ENCODE data around the gene ASCL2.

The ASCL2 gene

GRCh38 chr11:2270322-2271076 is at the start of gene ASCL2:
TSS of gene ASCL2 (minus strand) at chr11:2270588. CDS start at chr11:2270332, 256 bp downstream.
- peak; percentile 40 for DNase-seq

- DNase-seq, result no peak
These were observed 49.5 kb upstream of the ASCL2 start for GRCh38 chr11:2319791-2320472.

DNA sequence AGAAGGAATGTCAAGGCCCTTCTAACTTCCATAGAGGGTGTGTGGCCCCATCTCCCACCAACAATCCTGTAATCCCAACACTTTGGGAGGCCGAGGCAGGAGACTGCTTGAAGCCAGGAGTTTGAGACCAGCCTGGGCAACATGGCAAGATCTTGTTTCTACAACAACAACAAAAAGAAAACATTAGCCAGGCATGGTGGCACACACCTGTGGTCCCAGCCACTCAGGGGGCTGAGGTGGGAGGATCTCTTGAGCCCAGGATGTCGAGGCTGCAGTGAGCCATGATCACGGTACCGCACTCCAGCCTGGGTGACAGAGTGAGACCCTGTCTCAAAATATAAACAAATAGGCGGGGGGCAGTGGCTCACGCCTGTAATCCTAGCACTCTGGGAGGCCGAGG is 48.3 kb upstream of the ASCL2 start:
- no peak for DNase-seq

DNA sequence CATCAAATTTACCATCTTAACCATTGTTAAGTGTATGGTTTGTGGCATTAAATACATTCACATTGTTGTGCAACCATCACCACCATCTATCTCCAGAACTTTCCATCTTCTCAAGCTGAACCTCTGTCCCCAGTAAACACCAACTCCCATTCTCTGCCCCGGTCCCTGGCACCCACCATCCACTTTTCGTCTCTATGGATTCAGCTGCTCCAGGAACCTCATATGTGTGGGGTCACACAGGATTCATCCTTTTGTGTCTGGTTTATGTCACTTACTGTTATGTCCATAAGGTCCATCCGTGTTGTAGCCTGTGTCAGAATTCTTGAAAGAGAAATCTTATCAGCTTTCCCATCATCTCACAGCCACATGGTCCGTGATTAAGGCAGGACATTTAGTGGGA is 47.7 kb upstream of the ASCL2 start:
- no peak for DNase-seq

GRCh38 chr11:2317354-2318050 is 47.1 kb upstream of the ASCL2 start:
- DNase-seq, result no peak

- no peak for DNase-seq
These were observed 46.5 kb upstream of the ASCL2 start for GRCh38 chr11:2316963-2317244.

DNA sequence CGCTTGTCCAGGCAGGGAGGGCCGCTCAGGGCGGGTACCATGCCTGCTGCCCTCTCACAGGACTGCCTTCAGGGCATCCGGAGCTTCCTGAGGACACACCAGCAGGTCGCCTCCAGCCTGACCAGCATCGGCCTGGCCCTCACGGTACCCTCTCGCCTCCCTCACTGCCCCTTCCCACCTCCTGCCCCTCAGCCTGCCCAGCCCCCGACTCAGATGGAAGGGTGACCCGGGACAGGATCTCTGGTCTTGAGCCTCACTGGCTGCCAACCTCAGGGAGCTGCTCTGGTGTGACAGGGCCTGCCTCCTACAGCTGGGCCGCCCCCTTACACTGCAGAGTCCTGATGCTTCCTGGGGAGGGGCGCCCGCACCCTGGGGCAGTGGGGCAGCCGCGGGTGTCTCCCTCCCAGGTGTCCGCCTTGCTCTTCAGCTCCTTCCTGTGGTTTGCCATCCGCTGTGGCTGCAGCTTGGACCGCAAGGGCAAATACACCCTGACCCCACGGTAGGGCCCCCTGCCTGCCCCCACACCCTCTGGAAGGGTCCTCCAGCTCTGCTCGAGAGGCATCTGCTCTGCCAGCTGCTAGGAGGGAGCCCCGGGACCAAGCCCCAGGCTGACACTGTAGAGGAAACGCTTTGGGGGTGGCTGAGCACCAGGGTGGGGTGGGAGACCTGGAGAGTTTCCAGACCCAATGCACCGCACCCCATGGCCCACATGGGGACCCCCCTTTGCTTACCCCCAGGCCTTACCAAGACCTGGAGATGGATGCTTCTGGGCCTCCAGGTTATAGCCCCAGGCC is 46.0 kb upstream of the ASCL2 start:
- DNase-seq, result no peak

DNA sequence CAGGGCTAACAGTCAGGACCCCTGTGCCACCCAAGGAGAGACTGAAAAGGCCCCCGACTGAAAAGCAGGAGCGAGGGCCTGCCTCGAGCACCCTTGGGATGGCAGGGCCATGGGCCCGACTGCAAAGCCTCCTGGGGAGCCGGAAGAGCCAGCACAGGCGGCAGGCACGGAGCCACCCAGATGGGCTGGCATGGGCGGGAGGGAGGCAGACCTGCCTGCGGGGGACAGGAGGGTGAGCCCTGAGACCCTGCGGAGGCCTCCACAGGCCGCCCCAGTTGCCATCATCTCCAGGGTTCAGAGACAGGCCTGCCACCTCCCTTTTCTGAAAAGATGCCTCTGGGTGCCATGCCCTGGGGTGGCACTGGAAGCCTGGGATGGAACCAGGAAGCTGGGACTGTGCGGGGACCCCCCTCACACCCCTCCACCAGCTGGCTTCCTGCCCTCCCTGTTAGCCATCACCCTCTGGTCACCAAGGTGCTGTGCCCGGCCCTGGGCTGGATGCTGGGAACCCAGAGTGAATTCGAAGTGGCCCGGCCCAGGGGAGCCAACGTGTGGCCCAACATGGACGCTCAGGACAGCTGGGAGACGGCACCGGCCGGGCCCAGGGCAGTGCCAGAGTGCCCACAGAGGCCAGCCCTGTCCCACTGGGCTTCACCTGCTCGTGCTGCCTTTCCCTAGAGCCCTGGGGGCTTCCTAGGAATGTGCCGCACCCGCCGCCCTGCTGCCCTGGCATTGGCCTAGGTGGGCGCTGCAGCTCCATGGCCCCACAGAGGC is 45.2 kb upstream of the ASCL2 start:
- DNase-seq, result no peak

- no peak for DNase-seq
These were observed 44.4 kb upstream of the ASCL2 start for GRCh38 chr11:2314525-2315394.

DNA sequence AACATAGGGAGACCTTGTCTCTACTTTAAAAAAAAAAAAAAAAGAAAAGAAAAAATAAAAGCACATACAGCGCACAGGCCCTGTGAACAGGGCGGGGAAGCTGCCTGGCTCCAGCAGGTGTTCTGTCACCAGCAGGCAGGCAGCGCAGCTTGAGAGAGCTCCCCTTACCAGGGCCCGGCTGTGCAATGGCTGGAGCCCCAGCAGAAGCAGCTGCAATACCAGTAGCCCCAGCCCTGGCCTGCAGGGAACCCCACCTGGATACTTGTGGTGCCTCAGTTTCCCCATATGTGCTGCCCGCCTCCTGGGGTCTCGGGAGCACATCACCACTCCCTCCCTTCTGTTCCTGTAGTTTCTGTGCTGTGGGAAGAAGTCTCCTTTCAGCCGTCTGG is 43.7 kb upstream of the ASCL2 start:
- no peak for DNase-seq

DNA sequence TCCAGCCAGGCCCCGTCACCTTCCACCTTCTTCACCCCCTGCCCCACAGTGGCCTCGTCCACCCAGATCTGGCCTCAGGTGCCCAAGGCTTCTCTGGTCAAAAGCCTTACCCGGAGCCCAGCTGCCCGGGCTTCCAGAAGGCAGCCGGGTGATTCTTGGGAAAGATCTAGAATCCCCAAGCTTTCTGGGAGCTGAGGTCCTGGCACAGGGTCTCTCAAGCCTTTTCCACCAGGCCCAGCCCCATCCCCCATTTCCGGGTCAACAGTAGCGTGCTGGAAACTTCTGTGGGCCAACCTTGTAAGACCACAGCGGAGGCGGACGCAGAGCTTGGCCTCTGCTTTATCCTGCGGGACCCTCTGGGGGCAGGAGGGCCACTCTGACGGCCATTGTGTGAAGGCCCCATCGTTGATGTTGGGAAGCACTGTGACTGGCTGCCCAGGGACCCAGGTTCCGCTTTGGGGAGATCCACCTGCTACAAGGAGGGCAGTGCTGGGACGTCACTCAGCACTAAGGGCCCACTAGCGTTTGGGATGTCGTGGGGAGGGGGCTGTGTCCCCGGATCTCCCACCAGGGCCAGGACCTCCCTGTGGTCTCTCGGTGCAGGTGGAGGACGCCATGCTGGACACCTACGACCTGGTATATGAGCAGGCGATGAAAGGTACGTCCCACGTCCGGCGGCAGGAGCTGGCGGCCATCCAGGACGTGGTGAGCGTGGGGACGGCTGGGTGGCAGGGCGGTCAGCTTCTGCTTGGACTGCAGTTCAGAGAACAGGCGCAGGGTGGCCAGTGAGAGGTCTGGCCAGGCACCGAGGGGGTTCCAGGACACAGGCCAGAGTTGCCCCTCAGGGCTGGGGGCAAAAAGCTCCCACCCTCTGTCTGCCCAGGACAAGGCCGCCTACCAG is 42.9 kb upstream of the ASCL2 start:
- DNase-seq, result no peak

DNA sequence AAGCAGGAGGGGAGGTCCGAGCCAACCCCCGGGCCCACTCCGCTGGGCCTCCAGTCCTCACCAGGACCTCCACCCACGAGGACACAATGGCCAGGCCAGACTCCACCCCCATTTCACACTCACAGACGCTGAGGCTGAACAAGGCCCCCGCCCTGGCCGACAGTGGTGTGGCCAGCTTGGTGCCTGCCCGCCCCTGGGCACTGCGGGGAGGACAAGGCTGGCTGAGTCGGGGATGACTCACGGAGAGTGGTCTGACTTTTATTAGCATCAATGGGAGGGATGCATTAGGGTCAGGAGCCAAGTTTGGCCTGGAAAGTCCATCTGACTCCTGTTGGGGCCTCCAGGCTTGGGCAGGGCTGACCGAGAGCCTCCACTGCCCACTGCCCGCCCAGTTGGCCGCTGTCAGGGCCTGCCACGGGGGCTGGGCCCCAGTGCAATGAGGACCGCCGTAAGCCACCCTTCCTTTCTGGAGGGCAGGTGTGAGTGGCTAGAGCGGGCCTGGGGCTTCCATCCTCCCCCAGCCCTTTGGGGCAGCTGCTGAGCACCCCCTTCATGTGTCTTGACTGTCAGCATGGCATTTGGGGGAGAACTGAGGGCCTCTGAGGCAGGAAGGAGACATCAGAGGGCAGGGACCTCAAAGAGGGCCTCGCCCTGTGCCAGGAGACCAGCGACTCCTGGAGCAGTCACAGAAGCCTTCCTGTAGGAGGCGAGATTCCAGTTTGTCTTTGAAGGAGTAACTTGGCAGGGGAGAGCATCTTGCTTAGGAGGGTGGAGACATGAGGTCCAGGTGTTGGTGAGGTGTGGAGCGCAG is 42.0 kb upstream of the ASCL2 start:
- no peak for DNase-seq

- DNase-seq, result no peak
These were observed 41.2 kb upstream of the ASCL2 start for GRCh38 chr11:2311353-2312133.

GRCh38 chr11:2310786-2311352 is 40.5 kb upstream of the ASCL2 start:
- no peak for DNase-seq

DNA sequence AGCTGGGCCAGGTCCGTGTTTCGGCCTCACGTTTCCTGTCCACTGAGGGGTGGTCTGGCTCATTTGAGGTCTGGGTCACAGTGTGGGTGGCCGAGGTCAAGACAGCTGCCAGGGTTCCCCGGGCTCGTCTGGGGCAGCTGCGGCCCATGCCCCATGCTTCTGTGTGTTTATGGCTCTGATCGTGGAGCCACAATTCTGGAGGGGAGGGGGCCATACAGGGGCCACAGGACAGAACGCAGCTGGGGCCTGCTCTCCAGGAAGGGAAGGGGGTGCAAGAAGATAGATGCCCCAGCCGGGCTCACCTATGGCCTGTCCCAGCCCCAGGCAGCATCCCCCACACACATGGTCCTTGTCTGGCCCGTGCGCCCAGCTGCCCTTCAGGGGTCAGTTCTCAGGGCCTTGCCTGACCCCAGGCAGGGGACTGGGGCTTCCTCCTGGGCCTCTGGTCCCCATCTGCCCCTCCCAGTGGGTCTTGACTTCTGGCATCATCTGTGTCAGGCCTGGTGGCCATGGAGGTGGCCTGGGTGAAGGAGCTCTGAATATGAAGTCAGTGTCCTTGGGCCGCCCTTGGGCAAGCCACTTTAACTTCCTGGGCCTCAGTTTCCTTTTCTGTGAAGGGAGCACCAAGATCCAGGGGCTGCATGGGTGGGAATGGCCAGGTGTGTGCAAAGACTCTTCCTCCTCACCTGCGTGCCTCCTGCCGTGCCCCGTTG is 39.8 kb upstream of the ASCL2 start:
- DNase-seq, result no peak

DNA sequence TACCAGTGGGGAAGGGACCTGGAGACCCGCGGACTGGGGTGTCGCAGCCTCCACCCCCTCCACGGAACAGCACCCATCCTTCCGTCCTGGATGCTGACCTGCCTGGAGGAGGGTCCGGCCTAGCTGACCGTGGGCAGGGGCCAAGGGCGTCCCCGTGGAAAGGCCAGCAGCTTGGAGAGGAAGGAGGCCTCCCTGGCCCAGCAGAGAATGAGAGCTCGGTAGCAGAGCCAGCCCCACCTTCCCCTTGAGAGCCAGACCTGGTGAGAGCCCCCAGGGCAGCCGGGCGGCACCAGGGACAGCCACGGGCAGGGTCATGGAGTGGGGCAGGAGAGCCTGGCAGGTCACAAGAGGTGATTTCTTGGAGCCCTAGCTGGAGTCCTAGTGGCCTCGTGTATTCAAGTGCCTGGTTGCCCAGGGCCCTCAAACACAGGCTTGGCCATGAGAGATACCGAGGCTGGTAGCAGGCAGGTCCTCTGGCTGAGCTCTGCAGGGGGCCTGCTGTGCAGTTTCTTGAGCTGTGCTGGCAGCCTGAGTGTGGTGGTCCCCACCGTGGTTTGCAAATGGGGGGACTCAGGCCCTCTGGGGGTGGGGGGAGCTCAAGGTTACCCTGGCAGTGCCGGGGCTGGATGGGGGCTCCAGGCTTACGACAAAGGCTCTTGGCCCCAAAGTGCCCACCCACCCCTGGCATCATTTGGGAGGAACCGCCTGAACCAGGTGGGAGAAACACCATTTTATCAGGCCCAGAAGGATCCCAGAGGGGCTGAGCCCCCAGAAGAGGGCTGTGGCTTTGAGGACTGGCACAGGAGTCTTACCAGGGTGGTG is 39.1 kb upstream of the ASCL2 start:
- no peak for DNase-seq

GRCh38 chr11:2308713-2309112 is 38.3 kb upstream of the ASCL2 start:
- DNase-seq, result no peak
